HUES64 (cell line): Measurements from ENCODE around the gene PIAS1.

ENCODE experiments used
- H3K27ac ChIP-seq: 2 replicates; pipeline ENCODE4 v1.7.0; 2013; ENCODE audit warnings: low read depth, low read length, inconsistent platforms
- H3K27me3 ChIP-seq: 2 replicates; pipeline ENCODE4 v1.6.1; 2013; ENCODE audit warnings: mild to moderate bottlenecking, low read length; ENCODE audit not compliant: insufficient read depth
- H3K36me3 ChIP-seq: 2 replicates; pipeline ENCODE4 v1.6.1; 2013; ENCODE audit warnings: mild to moderate bottlenecking, low read length; ENCODE audit not compliant: insufficient read depth
- H3K4me1 ChIP-seq: 2 replicates; pipeline ENCODE4 v1.6.1; 2013; ENCODE audit warnings: mild to moderate bottlenecking, low read length, moderate library complexity; ENCODE audit not compliant: insufficient read depth
- H3K4me3 ChIP-seq: 2 replicates; pipeline ENCODE4 v1.5.1; 2013; ENCODE audit warnings: mild to moderate bottlenecking, low read length, moderate library complexity
- H3K9ac ChIP-seq: 2 replicates; pipeline ENCODE4 v1.6.1; 2013; ENCODE audit warnings: mild to moderate bottlenecking, low read depth, low read length
- H3K9me3 ChIP-seq: 2 replicates; pipeline ENCODE4 v1.6.1; 2013; ENCODE audit warnings: low read depth, low read length; ENCODE audit not compliant: insufficient read depth
- WGBS: fragments of 150-250, 120-280 bp; methylation state at CpG from one replicate; pipeline ENCODE4 v1.1.7; 2013; ENCODE audit warnings: missing lambda C conversion rate; 5-methylcytosine and 5-hydroxymethylcytosine counted together

Gene PIAS1

GRCh38 chr15:68073576-68074288 lies 19.6 kb downstream of the PIAS1 start:
- Histone ChIP-seq H3K27ac (no peak overlapping the region), H3K9me3 (no peaks in the 10 kb centered on the region), H3K36me3 (no peaks in the 10 kb centered on the region), H3K9ac (no peak overlapping the region), H3K27me3 (no peaks in the 10 kb centered on the region), H3K4me1 (peaks cover 15% of the 10 kb centered on the region), H3K4me3 (no peak overlapping the region)
- WGBS = 92% methylated on average over 6 of the region's 6 CpGs

DNA sequence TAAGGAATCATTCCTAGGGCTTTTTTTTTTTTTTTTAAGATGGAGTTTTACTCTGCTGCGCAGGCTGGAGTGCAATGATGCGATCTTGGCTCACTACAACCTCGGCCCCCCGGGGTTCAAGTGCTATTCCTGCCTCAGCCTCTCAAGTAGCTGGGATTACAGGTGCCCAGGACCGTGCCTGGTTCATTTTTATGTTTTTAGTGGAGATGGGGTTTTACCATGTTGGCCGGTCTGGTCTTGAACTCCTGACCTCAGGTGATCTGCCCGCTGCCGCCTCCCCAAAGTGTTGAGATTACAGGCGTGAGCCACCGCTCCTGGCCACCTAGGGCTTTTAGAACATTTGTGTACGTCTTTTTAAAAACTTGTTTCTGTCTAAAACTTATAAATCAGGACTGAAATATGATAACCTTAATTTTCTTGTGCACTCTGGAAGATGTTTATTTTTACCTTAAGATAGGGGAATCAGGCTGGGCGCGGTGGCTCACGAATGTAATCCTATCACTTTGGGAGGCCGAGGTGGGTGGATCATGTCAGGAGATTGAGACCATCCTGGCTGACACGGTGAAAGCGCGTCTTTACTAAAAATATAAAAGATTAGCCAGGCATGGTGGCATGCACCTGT lies 21.8 kb downstream of the PIAS1 start:
- 94% methylated on average over 17 of the region's 18 CpGs for WGBS

DNA sequence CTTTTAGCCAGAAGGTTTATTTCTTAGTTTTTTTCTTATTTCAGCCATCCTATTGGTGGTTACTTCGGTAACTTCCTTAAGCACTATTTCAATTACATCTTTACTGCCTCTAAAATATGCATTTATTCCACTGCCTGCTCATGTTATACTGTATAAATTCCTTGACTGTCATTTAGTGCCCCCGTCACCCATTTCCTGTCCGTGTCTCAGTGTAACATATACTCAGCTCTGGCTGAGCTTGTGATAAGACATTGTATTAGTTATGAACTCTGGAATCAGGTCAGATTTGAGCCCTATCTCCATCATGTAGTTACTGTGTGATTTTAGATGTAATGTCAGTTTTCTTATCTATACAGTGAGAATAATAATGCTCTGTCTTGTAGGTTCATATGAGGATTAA lies 24.2 kb downstream of the PIAS1 start:
- no peak overlapping the region for H3K9ac ChIP-seq
- peaks cover 28% of the 10 kb centered on the region for H3K4me1 ChIP-seq
- H3K36me3 ChIP-seq = no peaks in the 10 kb centered on the region
- WGBS = 97% methylated on average over 3 of the region's 3 CpGs
- H3K4me3 ChIP-seq = no peak overlapping the region
- no peak overlapping the region for H3K27ac ChIP-seq
- no peaks in the 10 kb centered on the region for H3K9me3 ChIP-seq
- H3K27me3 ChIP-seq = no peaks in the 10 kb centered on the region

More for the DNA sequence above, 21.8 kb downstream of the PIAS1 start:
- H3K9me3 ChIP-seq = no peaks in the 10 kb centered on the region
- no peak overlapping the region for H3K27ac ChIP-seq
- peaks cover 15% of the 10 kb centered on the region for H3K4me1 ChIP-seq
- no peak overlapping the region for H3K9ac ChIP-seq
- H3K36me3 ChIP-seq = no peaks in the 10 kb centered on the region
- no peak overlapping the region for H3K4me3 ChIP-seq
- no peaks in the 10 kb centered on the region for H3K27me3 ChIP-seq

DNA sequence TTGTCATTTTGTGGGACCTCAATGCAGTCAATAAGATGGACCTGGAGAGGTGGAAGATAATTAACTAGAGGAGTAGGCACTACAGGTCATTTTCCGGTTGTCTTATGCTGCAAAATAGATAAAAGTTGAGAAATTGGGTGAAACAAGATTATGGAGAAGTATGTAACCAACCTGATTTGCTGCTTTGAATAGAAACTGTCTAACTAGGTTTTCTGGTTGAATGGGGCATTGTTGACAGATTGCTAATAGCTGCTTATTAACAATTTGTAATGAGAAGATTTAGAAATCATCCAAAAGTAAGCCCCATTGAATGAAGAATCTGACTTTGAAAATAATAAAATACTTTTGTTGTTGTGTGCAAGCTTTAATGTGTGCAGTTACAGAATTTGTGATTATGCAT lies 26.2 kb downstream of the PIAS1 start:
- no peaks in the 10 kb centered on the region for H3K27me3 ChIP-seq
- peaks cover 39% of the 10 kb centered on the region for H3K4me1 ChIP-seq
- WGBS = 93% methylated on average over 1 of the region's 1 CpG
- H3K36me3 ChIP-seq = no peaks in the 10 kb centered on the region
- no peak overlapping the region for H3K9ac ChIP-seq
- H3K9me3 ChIP-seq = no peaks in the 10 kb centered on the region
- H3K27ac ChIP-seq = no peak overlapping the region
- no peak overlapping the region for H3K4me3 ChIP-seq

- Histone ChIP-seq H3K9me3 (no peaks in the 10 kb centered on the region), H3K4me1 (peaks cover 39% of the 10 kb centered on the region), H3K36me3 (no peaks in the 10 kb centered on the region), H3K4me3 (no peak overlapping the region), H3K9ac (no peak overlapping the region), H3K27ac (no peak overlapping the region), H3K27me3 (no peaks in the 10 kb centered on the region)
- 91% methylated on average over 2 of the region's 3 CpGs for WGBS
These were observed 26.7 kb downstream of the PIAS1 start for GRCh38 chr15:68080783-68081182.

- Histone ChIP-seq H3K9ac (no peak overlapping the region), H3K9me3 (no peaks in the 10 kb centered on the region), H3K4me3 (no peak overlapping the region), H3K4me1 (peaks cover 38% of the 10 kb centered on the region), H3K27ac (no peak overlapping the region), H3K36me3 (peaks cover 9% of the 10 kb centered on the region), H3K27me3 (no peaks in the 10 kb centered on the region)
- WGBS = 81% methylated on average over 1 of the region's 4 CpGs
These were observed 27.9 kb downstream of the PIAS1 start for GRCh38 chr15:68081869-68082505.

DNA sequence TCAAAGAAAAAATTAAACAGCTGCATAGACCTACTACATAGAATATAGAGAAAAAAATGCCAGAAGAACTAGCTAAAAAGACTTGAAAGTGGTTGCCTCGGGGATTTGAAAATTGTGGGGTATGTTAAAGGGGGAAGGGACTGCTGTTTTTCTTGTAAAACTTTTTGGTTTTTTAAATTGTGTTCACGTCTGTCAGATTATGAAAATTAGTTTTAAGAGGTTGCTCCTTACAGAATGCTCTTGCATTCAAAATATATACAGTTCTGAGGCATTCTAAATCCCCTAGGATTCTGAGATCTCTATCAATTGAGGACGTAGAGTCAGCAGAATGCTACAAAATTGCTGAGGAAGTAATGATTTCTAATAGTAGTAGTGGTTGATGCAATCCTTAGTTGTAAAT lies 28.6 kb downstream of the PIAS1 start:
- Histone ChIP-seq H3K36me3 (peaks cover 15% of the 10 kb centered on the region), H3K9ac (no peak overlapping the region), H3K27me3 (no peaks in the 10 kb centered on the region), H3K27ac (no peak overlapping the region), H3K4me1 (peaks cover 31% of the 10 kb centered on the region), H3K9me3 (no peaks in the 10 kb centered on the region), H3K4me3 (no peak overlapping the region)
- 87% methylated on average over 3 of the region's 3 CpGs for WGBS

DNA sequence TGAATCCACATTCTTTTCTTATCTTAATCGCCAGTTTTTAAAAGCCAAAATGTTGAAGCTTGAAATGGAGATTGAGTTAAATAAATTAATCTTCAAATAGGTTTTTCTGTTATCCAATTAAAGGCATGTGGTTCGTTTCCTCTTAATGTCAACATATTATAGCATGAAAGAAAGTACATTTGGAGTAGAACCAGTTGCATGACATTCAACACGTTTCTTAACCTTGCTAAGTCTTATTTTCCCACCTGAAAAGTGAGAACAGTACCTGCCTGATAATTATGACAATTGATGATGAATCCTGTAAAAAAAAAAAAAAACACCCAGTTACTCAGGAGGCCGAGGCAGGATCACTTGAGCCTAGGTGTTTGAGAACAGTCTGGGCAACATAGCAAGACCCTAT lies 29.3 kb downstream of the PIAS1 start:
- H3K4me3 ChIP-seq = no peak overlapping the region
- WGBS = 89% methylated on average over 3 of the region's 4 CpGs
- H3K27ac ChIP-seq = no peak overlapping the region
- no peaks in the 10 kb centered on the region for H3K27me3 ChIP-seq
- no peaks in the 10 kb centered on the region for H3K9me3 ChIP-seq
- peaks cover 21% of the 10 kb centered on the region for H3K36me3 ChIP-seq
- peaks cover 28% of the 10 kb centered on the region for H3K4me1 ChIP-seq
- H3K9ac ChIP-seq = no peak overlapping the region

GRCh38 chr15:68085052-68085451 lies 30.9 kb downstream of the PIAS1 start:
- peaks cover 27% of the 10 kb centered on the region for H3K36me3 ChIP-seq
- H3K9ac ChIP-seq = no peak overlapping the region
- no peak overlapping the region for H3K27ac ChIP-seq
- H3K27me3 ChIP-seq = no peaks in the 10 kb centered on the region
- WGBS = 98% methylated on average over 1 of the region's 1 CpG
- no peak overlapping the region for H3K4me3 ChIP-seq
- no peaks in the 10 kb centered on the region for H3K9me3 ChIP-seq
- peaks cover 28% of the 10 kb centered on the region for H3K4me1 ChIP-seq

GRCh38 chr15:68091743-68092142 lies 37.6 kb downstream of the PIAS1 start:
- Histone ChIP-seq H3K27me3 (no peaks in the 10 kb centered on the region), H3K9me3 (peaks cover 10% of the 10 kb centered on the region; the same call in 1 of the 2 replicates), H3K27ac (no peak overlapping the region), H3K4me3 (no peak overlapping the region), H3K9ac (no peak overlapping the region), H3K36me3 (peaks cover 26% of the 10 kb centered on the region), H3K4me1 (no peaks in the 10 kb centered on the region)
- WGBS = 100% methylated on average over 2 of the region's 3 CpGs

DNA sequence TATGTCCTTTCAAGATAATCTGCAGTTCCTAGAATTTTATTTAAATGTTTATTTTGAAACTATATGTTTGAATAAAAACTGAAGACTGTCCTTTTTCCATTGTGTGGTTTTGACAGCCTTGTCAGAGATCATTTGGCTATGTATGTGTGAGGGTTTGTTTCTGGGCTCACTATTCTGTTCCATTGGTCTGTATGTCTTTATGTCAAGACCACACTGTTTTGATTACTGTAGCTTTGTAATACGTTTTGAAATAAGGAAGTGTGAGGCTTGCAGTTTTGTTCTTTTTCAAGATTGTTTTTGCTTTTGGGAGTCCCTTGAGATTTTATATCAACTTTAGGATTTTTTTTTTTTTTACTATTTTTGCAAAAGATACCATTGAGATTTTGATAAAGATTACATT lies 42.0 kb downstream of the PIAS1 start:
- Histone ChIP-seq H3K4me1 (no peaks in the 10 kb centered on the region), H3K27me3 (no peaks in the 10 kb centered on the region), H3K4me3 (no peak overlapping the region), H3K36me3 (no peaks in the 10 kb centered on the region; the same call in 1 of the 2 replicates), H3K27ac (no peak overlapping the region), H3K9me3 (peaks cover 14% of the 10 kb centered on the region; the same call in 1 of the 2 replicates), H3K9ac (no peak overlapping the region)
- WGBS = 95% methylated on average over 1 of the region's 1 CpG
